HEK293 (cell line): ENCODE measurements around the gene GLYATL1B.
"Not testable (repeated sequence)": the region's sequence is repeated elsewhere in the genome, so short reads cannot be mapped to it uniquely, and the experiment has no call there.

Experiments
- CTCF ChIA-PET: fragments of 350-600 bp; formaldehyde crosslinking; extraction: SDS; loops from one replicate; lab custom pipeline; 2021; ENCODE audit warnings: antibody characterized with exemption; lab: Yijun Ruan, JAX
- POLR2A ChIA-PET: fragments of 300-600 bp; formaldehyde crosslinking; extraction: SDS; loops from one replicate; lab custom pipeline; 2020; ENCODE audit warnings: antibody characterized with exemption, inconsistent platforms; lab: Yijun Ruan, JAX
- H3K27ac ChIP-seq: fragments of 200-500 bp; sonication (Bioruptor generic); 2 replicates; pipeline ENCODE4 v1.5.1; 2014; ENCODE audit warnings: low read depth, low read length, control low read depth, inconsistent platforms; ENCODE audit errors: extremely low read depth
- H3K36me3 ChIP-seq, 2 experiments: fragments of 200-500 bp in 1 of 2; sonication (Bioruptor generic) in 1 of 2; 1 replicate in 1 of 2; 2 replicates in 1 of 2; pipeline ENCODE4 v1.5.1; 2014 to 2017; ENCODE audit warnings: inconsistent platforms in 2 of 2, low read length in 2 of 2; ENCODE audit not compliant: control insufficient read depth in 2 of 2, insufficient read depth in 1 of 2
- H3K4me1 ChIP-seq: fragments of 200-500 bp; sonication (Bioruptor generic); 2 replicates; pipeline ENCODE4 v1.5.1; 2014; ENCODE audit warnings: mild to moderate bottlenecking, low read length, inconsistent platforms; ENCODE audit not compliant: control insufficient read depth, insufficient read depth
- H3K4me3 ChIP-seq: 2 replicates; pipeline ENCODE4 v1.5.1; 2011; ENCODE audit warnings: low read depth, mild to moderate bottlenecking, control low read depth, low read length, moderate library complexity
- H3K9me3 ChIP-seq: fragments of 200-500 bp; sonication (Bioruptor generic); 2 replicates; pipeline ENCODE4 v1.5.1; 2014; ENCODE audit warnings: low read depth, low read length, inconsistent platforms; ENCODE audit not compliant: control insufficient read depth, insufficient read depth
- GLI2 ChIP-seq: fragments of 450-650 bp; formaldehyde crosslinking; IDR thresholded peaks from 2 replicates; pipeline ENCODE4; 2017; ENCODE audit warnings: missing biosample characterization, missing genetic modification characterization, low read depth, borderline replicate concordance
- MZF1 ChIP-seq: fragments of 450-650 bp; formaldehyde crosslinking; IDR thresholded peaks from 2 replicates; pipeline ENCODE4 v1.5.1; 2017; ENCODE audit warnings: missing biosample characterization, missing genetic modification characterization, borderline replicate concordance
- PATZ1 ChIP-seq: fragments of 450-650 bp; formaldehyde crosslinking; IDR thresholded peaks from 2 replicates; pipeline ENCODE4 v1.5.1; 2016; ENCODE audit warnings: missing biosample characterization, missing genetic modification characterization
- SP2 ChIP-seq: fragments of 450-650 bp; formaldehyde crosslinking; IDR thresholded peaks from 2 replicates; pipeline ENCODE4 v1.5.1; 2016; ENCODE audit warnings: missing biosample characterization, missing genetic modification characterization
- ZBTB11 ChIP-seq: fragments of 450-650 bp; formaldehyde crosslinking; conservative IDR thresholded peaks from 2 replicates; pipeline ENCODE4 v1.5.1; 2016; ENCODE audit warnings: low read depth, missing biosample characterization, missing genetic modification characterization
- ZIC2 ChIP-seq: fragments of 450-650 bp; formaldehyde crosslinking; IDR thresholded peaks from 2 replicates; pipeline ENCODE4 v1.5.1; 2016; ENCODE audit warnings: missing biosample characterization, missing genetic modification characterization
- ZNF184 ChIP-seq: fragments of 450-650 bp; IDR thresholded peaks from 2 replicates; pipeline ENCODE4 v1.5.1; 2018; ENCODE audit warnings: missing biosample characterization, mild to moderate bottlenecking, missing genetic modification characterization
- ZNF26 ChIP-seq: fragments of 450-650 bp; formaldehyde crosslinking; IDR thresholded peaks from 2 replicates; pipeline ENCODE4 v1.5.1; 2016; ENCODE audit warnings: missing biosample characterization, missing genetic modification characterization
- ZNF324 ChIP-seq: fragments of 450-650 bp; formaldehyde crosslinking; IDR thresholded peaks from 2 replicates; pipeline ENCODE4 v1.5.1; 2016; ENCODE audit warnings: missing biosample characterization, missing genetic modification characterization
- ZNF488 ChIP-seq: fragments of 450-650 bp; formaldehyde crosslinking; IDR thresholded peaks from 2 replicates; pipeline ENCODE4 v1.5.1; 2016; ENCODE audit warnings: missing biosample characterization, missing genetic modification characterization
- ZNF560 ChIP-seq: fragments of 450-650 bp; formaldehyde crosslinking; IDR thresholded peaks from 2 replicates; pipeline ENCODE4 v1.5.1; 2017; ENCODE audit warnings: missing biosample characterization, missing genetic modification characterization, borderline replicate concordance
- ZNF596 ChIP-seq: fragments of 450-650 bp; IDR thresholded peaks from 2 replicates; pipeline ENCODE4 v1.5.0; 2018; ENCODE audit warnings: missing biosample characterization, mild to moderate bottlenecking, missing genetic modification characterization, moderate library complexity
- ZNF626 ChIP-seq: fragments of 450-650 bp; sonication (Bioruptor Pico); formaldehyde crosslinking; IDR thresholded peaks from 2 replicates; pipeline ENCODE4 v1.5.1; 2018; ENCODE audit warnings: missing biosample characterization, missing genetic modification characterization, inconsistent platforms
- ZSCAN23 ChIP-seq: fragments of 450-650 bp; formaldehyde crosslinking; IDR thresholded peaks from 2 replicates; pipeline ENCODE4 v1.5.1; 2016; ENCODE audit warnings: missing biosample characterization, missing genetic modification characterization

GLYATL1B gene

GRCh38 chr11:59079086-59079485, 7.0 kb upstream of the GLYATL1B start (continued):
- TF ChIP-seq ZBTB11 (tag by site-specific recombination) = no peak
- no peak for TF ChIP-seq ZNF26 (tag by site-specific recombination)
- TF ChIP-seq PATZ1 = no peak
- no peak for TF ChIP-seq ZIC2 (tag by site-specific recombination)
- no peak for TF ChIP-seq GLI2 (tag by site-specific recombination)

GRCh38 chr11:59080421-59080820, 5.7 kb upstream of the GLYATL1B start:
- H3K36me3 ChIP-seq, H3K4me3 ChIP-seq, H3K4me1 ChIP-seq, POLR2A ChIA-PET, H3K27ac ChIP-seq, H3K9me3 ChIP-seq: not testable (repeated sequence)
- CTCF ChIA-PET = interaction anchor here (1.2 to 1.7 kb wide), 2 partner anchors 17 to 78 kb away, joined by 3 to 10 read pairs; no protein-coding TSS in a partner anchor

- POLR2A ChIA-PET, H3K9me3 ChIP-seq, H3K27ac ChIP-seq, H3K36me3 ChIP-seq, H3K4me3 ChIP-seq, CTCF ChIA-PET, H3K4me1 ChIP-seq: not testable (repeated sequence)
Measured at GRCh38 chr11:59081430-59082020, 4.6 kb upstream of the GLYATL1B start.

- POLR2A ChIA-PET = no interaction called here
- CTCF ChIA-PET = no interaction called here
- TF ChIP-seq ZNF560 (no peak), SP2 (tag by site-specific recombination) (no peak), ZNF626 (tag by site-specific recombination) (no peak), ZSCAN23 (tag by site-specific recombination) (no peak), ZNF184 (tag by site-specific recombination) (no peak), ZNF324 (tag by site-specific recombination) (no peak), ZNF488 (tag by site-specific recombination) (no peak), MZF1 (tag by site-specific recombination) (no peak), ZNF596 (tag by site-specific recombination) (no peak)
Measured at GRCh38 chr11:59088162-59088561, 2.1 kb downstream of the GLYATL1B start.

GRCh38 chr11:59093576-59093975, 7.5 kb downstream of the GLYATL1B start:
- H3K4me3 ChIP-seq, H3K9me3 ChIP-seq, POLR2A ChIA-PET, H3K36me3 ChIP-seq, H3K4me1 ChIP-seq, H3K27ac ChIP-seq: not testable (repeated sequence)
- CTCF ChIA-PET = interaction anchor here (0.6 to 2.0 kb wide), 2 partner anchors 42 to 487 kb away, joined by 4 to 6 read pairs; no protein-coding TSS in a partner anchor

More at GRCh38 chr11:59088162-59088561, 2.1 kb downstream of the GLYATL1B start:
- no peaks in the 10 kb centered on the region for H3K36me3 ChIP-seq
- no peak overlapping the region for H3K27ac ChIP-seq
- no peaks in the 10 kb centered on the region for H3K9me3 ChIP-seq
- H3K4me3 ChIP-seq = no peak overlapping the region
- H3K4me1 ChIP-seq = no peaks in the 10 kb centered on the region

- CTCF ChIA-PET = interaction anchor here (0.6 to 1.5 kb wide), 4 partner anchors 63 to 625 kb away, joined by 3 to 8 read pairs (median 4); partner anchors contain the start of gene DTX4
- H3K36me3 ChIP-seq, H3K4me3 ChIP-seq, H3K9me3 ChIP-seq, H3K4me1 ChIP-seq, POLR2A ChIA-PET, H3K27ac ChIP-seq: not testable (repeated sequence)
Measured at GRCh38 chr11:59095225-59095624, 9.1 kb downstream of the GLYATL1B start.
